HepG2 (cell line): ENCODE measurements around the gene FKBP10. TPM values are rescaled to one million over a fixed set of nuclear protein-coding genes. Genes with fewer than 3 reads are reported as not detected.

Experiments used
- ATAC-seq: fragments of 200-7000 bp; cut with Tn5 transposase; 3 replicates; pipeline ENCODE4 v1.9.1; 2020; ENCODE audit warnings: mild to moderate bottlenecking, moderate library complexity
- BruUV-seq: library from RNA; stranded (reverse); fragments of 400-500 nt; replicated peaks from 2 replicates; lab custom pipeline; 2021; lab: Mats Ljungman, UMichigan
- CTCF ChIA-PET: fragments of 300-600 bp; formaldehyde crosslinking; extraction: SDS; loops from one replicate; lab custom pipeline; 2021; ENCODE audit warnings: low total read pairs, inconsistent platforms, low intra/inter-chr PET ratio; lab: Yijun Ruan, JAX
- POLR2A ChIA-PET: fragments of 350-600 bp; sonication (Branson Sonifier 250); formaldehyde crosslinking; loops from one replicate; lab custom pipeline; 2020; ENCODE audit warnings: antibody characterized with exemption, inconsistent platforms; lab: Yijun Ruan, JAX
- DNase-seq: peaks from one replicate; pipeline ENCODE4 v3.0.0-alpha.2; 2015; ENCODE audit warnings: low spot score
- FAIRE-seq: peaks from 3 replicates; lab custom pipeline; 2011; peaks lifted over from hg19 to GRCh38; lab: Jason Lieb, UNC
- H2AFZ ChIP-seq: one replicate; pipeline ENCODE4 v1.6.1; 2011; ENCODE audit warnings: low read length, inconsistent platforms
- H3K27ac ChIP-seq: fragments of 300-600 bp; 3 replicates; pipeline ENCODE4 v1.8.0; 2011; ENCODE audit warnings: mixed run types, mild to moderate bottlenecking, mixed read lengths, low read length, inconsistent platforms; ENCODE audit not compliant: insufficient read depth; ENCODE audit errors: extremely low read length
- H3K27me3 ChIP-seq, 2 experiments: fragments of 200-600 bp in 1 of 2; 2 replicates in 1 of 2; 3 replicates in 1 of 2; pipeline versions ENCODE4 v1.6.0 to v1.8.0; 2011; ENCODE audit warnings: low read length in 2 of 2, mild to moderate bottlenecking in 2 of 2, moderate library complexity in 2 of 2, inconsistent platforms in 1 of 2; ENCODE audit not compliant: insufficient read depth in 2 of 2, control insufficient read depth in 1 of 2
- H3K36me3 ChIP-seq, 2 experiments: fragments of 200-600 bp in 1 of 2; replicated peaks in 1 of 2; 2 replicates in 1 of 2; 3 replicates in 1 of 2; pipeline versions ENCODE4 v1.5.1 to v1.8.0; 2011; ENCODE audit warnings: low read length in 2 of 2, inconsistent platforms in 1 of 2; ENCODE audit not compliant: insufficient read depth in 2 of 2, control insufficient read depth in 1 of 2
- H3K4me1 ChIP-seq: 2 replicates; pipeline ENCODE4 v1.5.1; 2012; ENCODE audit warnings: low read length, inconsistent platforms; ENCODE audit not compliant: insufficient read depth
- H3K4me2 ChIP-seq: 2 replicates; pipeline ENCODE4 v1.6.0; 2011; ENCODE audit warnings: low read depth, low read length, inconsistent platforms
- H3K4me3 ChIP-seq, 3 experiments: fragments of 200-600 bp in 1 of 3; sonication (generic), shearing (Covaris generic) in 1 of 3; replicated peaks in 1 of 3; 2 replicates each; pipeline ENCODE4 v1.5.1; 2011 to 2016; ENCODE audit warnings: low read length in 3 of 3, inconsistent platforms in 2 of 3, low read depth in 2 of 3, mild to moderate bottlenecking in 2 of 3, control low read depth in 1 of 3, mixed read lengths in 1 of 3; ENCODE audit not compliant: insufficient read depth in 1 of 3
- H3K79me2 ChIP-seq: one replicate; pipeline ENCODE4 v1.6.1; 2011; ENCODE audit warnings: low read length, inconsistent platforms; ENCODE audit not compliant: insufficient read depth
- H3K9ac ChIP-seq: 2 replicates; pipeline ENCODE4 v1.6.0; 2011; ENCODE audit warnings: mild to moderate bottlenecking, low read depth, low read length, inconsistent platforms; ENCODE audit not compliant: insufficient read depth
- H3K9me3 ChIP-seq: 2 replicates; pipeline ENCODE4 v1.5.1; 2012; ENCODE audit warnings: mild to moderate bottlenecking, low read length
- H4K20me1 ChIP-seq: 2 replicates; pipeline ENCODE4 v1.6.0; 2011; ENCODE audit warnings: inconsistent platforms, mild to moderate bottlenecking, low read length, moderate library complexity; ENCODE audit not compliant: insufficient read depth
- ARID5B ChIP-seq: IDR thresholded peaks from 2 replicates; pipeline ENCODE4 v1.4.0; 2020; ENCODE audit warnings: mild to moderate bottlenecking, missing genetic modification reagents
- BRD4 ChIP-seq: sonication (generic); formaldehyde crosslinking; IDR thresholded peaks from 2 replicates; pipeline ENCODE4 v1.4.0; 2020; ENCODE audit warnings: missing genetic modification reagents
- FOXP1 ChIP-seq, 2 experiments: fragments of 450-650 bp in 1 of 2; IDR thresholded peaks; 2 replicates each; pipeline ENCODE4 v1.6.1; 2017 to 2018; ENCODE audit warnings: antibody characterized with exemption in 1 of 2
- GTF3A ChIP-seq: sonication (generic); formaldehyde crosslinking; conservative IDR thresholded peaks from 2 replicates; pipeline ENCODE4 v1.4.0; 2020; ENCODE audit warnings: mild to moderate bottlenecking, missing genetic modification reagents
- POGK ChIP-seq: sonication (generic); formaldehyde crosslinking; conservative IDR thresholded peaks from 2 replicates; pipeline ENCODE4 v1.8.0; 2022; ENCODE audit warnings: mild to moderate bottlenecking, moderate library complexity, missing genetic modification reagents
- RARA ChIP-seq: IDR thresholded peaks from 2 replicates; pipeline ENCODE4 v1.6.1; 2016; ENCODE audit warnings: missing genetic modification reagents, missing compliant biosample characterization
- SP140L ChIP-seq: sonication (generic); formaldehyde crosslinking; IDR thresholded peaks from 2 replicates; pipeline ENCODE4 v1.4.0; 2020; ENCODE audit warnings: missing genetic modification reagents, borderline replicate concordance
- SSRP1 ChIP-seq: IDR thresholded peaks from 2 replicates; pipeline ENCODE4 v1.6.1; 2016; ENCODE audit warnings: control low read depth
- TCF7L2 ChIP-seq: IDR thresholded peaks from 2 replicates; pipeline ENCODE4 v1.6.1; 2011; ENCODE audit warnings: mild to moderate bottlenecking, low read depth, low read length, moderate library complexity
- TEF ChIP-seq: sonication (generic); formaldehyde crosslinking; IDR thresholded peaks from 2 replicates; pipeline ENCODE4 v1.5.0; 2020; ENCODE audit warnings: missing genetic modification reagents
- ZBTB3 ChIP-seq: sonication (generic); formaldehyde crosslinking; IDR thresholded peaks from 2 replicates; pipeline ENCODE4 v1.4.0; 2020; ENCODE audit warnings: low read depth, mild to moderate bottlenecking, moderate library complexity, missing genetic modification reagents, borderline replicate concordance
- ZNF382 ChIP-seq: sonication (generic); formaldehyde crosslinking; IDR thresholded peaks from 2 replicates; pipeline ENCODE4 v1.5.0; 2020; ENCODE audit warnings: missing genetic modification reagents, mild to moderate bottlenecking, borderline replicate concordance
- ZNF550 ChIP-seq: sonication (generic); formaldehyde crosslinking; IDR thresholded peaks from 2 replicates; pipeline ENCODE4 v1.4.0; 2020; ENCODE audit warnings: mild to moderate bottlenecking, missing genetic modification reagents, borderline replicate concordance
- ZNF83 ChIP-seq: sonication (generic); formaldehyde crosslinking; IDR thresholded peaks from 2 replicates; pipeline ENCODE4 v1.4.0; 2020; ENCODE audit warnings: missing genetic modification reagents, mild to moderate bottlenecking, borderline replicate concordance
- WGBS: methylation state at CpG from one replicate; pipeline ENCODE4 v1.1.6; 2017; ENCODE audit warnings: low lambda C conversion rate; 5-methylcytosine and 5-hydroxymethylcytosine counted together
- in situ Hi-C: cut with HindIII; loops from 2 replicates; pipeline ENCODE4 v1.10.0; 2017; ENCODE audit warnings: low pct_unique_long_range_greater_than_20kb; ENCODE audit not compliant: extremely low pct_ligation_motif_present
- intact Hi-C: fragments of 100-400 bp; cut with micrococcal nuclease; formaldehyde crosslinking; loops from one replicate; pipeline ENCODE4 v1.10.0; 2022; ENCODE audit not compliant: unreplicated experiment
- polyA plus RNA-seq, 8 experiments: library from polyadenylated mRNA; depleted of rRNA in 3 of 8; stranded (reverse) in 7 of 8; unstranded in 1 of 8; fragments of >200 nt; fragmentation: Illumina TruSeq in 4 of 8; extraction: Trizol in 4 of 8; gene quantifications; 2 replicates each; pipeline versions ENCODE4 v1.2.1 to v1.2.3, GENCODE V29; 2011 to 2016; ENCODE audit warnings: low read depth in 4 of 8, missing spikeins in 1 of 8, mixed read lengths in 1 of 8; ENCODE audit not compliant: insufficient read depth in 1 of 8
- total RNA-seq, 5 experiments: library from RNA; depleted of rRNA; stranded (reverse); fragments of >200 nt; fragmentation: Illumina TruSeq; extraction: Trizol; gene quantifications; 2 replicates each; pipeline ENCODE4 v1.2.3, GENCODE V29; 2016; ENCODE audit warnings: low read depth in 1 of 5

The FKBP10 gene
- total and polyA plus RNA-seq, 2 of the 13 experiments (the other 11 are each of a cell fraction or from before 2014, with no cell fraction given): 149 to 573 TPM

- Histone ChIP-seq H3K27ac (no peak overlapping the region), H3K4me1 (peaks cover 34% of the 10 kb centered on the region), H3K79me2 (peaks cover 6% of the 10 kb centered on the region), H4K20me1 (peaks cover 3% of the 10 kb centered on the region), H3K36me3 (no peaks in the 10 kb centered on the region), H3K4me2 (no peak overlapping the region), H3K27me3 (no peaks in the 10 kb centered on the region), H3K9me3 (no peaks in the 10 kb centered on the region), H3K4me3 (no peak overlapping the region), H3K9ac (no peak overlapping the region), H2AFZ (no peak overlapping the region)
- in situ Hi-C loops: no loop called here
- no peak for FAIRE-seq
- no peak for ATAC-seq
- BruUV-seq: no TSS peak
- WGBS: 93% methylated on average over 6 of the region's 6 CpGs
- TF ChIP-seq ZNF550: no peak
- TF ChIP-seq RARA (CRISPR knock-in tag): no peak
- no peak for TF ChIP-seq TCF7L2
- no peak for TF ChIP-seq ZNF83
- no peak for TF ChIP-seq FOXP1 (IDR thresholded peaks at IDR 0.05)
- no peak for TF ChIP-seq FOXP1 (CRISPR knock-in tag; IDR thresholded peaks at IDR 0.05)
- TF ChIP-seq TEF: no peak
- TF ChIP-seq ARID5B: no peak
- no peak for TF ChIP-seq BRD4
- TF ChIP-seq SP140L (CRISPR knock-in tag): no peak
- no peak for TF ChIP-seq GTF3A
- no peak for TF ChIP-seq SSRP1
- TF ChIP-seq ZNF382 (CRISPR knock-in tag): no peak
- no peak for TF ChIP-seq POGK (CRISPR knock-in tag)
- no peak for TF ChIP-seq ZBTB3
- intact Hi-C loops: no loop called here
- POLR2A ChIA-PET: interaction anchor here (0.7 to 3.5 kb wide), 4 partner anchors 11 to 96 kb away, joined by 5 to 86 read pairs (median 19); partner anchors contain the start of gene EIF1
- CTCF ChIA-PET: no interaction called here
- no peak for DNase-seq
These were observed 28.5 kb upstream of the FKBP10 start for GRCh38 chr17:41784207-41784744.
